ENCODE data around the gene SOX10.
"Not testable (repeated sequence)": the region's sequence is repeated elsewhere in the genome, so short reads cannot be mapped to it uniquely, and the experiment has no call there.

Gene SOX10

GRCh38 chr22:37953437-37954179 lies 30.7 kb downstream of the SOX10 start, which contains the start of the genes C22orf23 and POLR2F:
Gene C22orf23 (minus strand): TSS chr22:37953601. CDS start chr22:37953149, 452 bp downstream.
Gene POLR2F (plus strand): TSS chr22:37953699. CDS start chr22:37953788, 89 bp downstream.
- TF ChIP-seq, protein P1, sequence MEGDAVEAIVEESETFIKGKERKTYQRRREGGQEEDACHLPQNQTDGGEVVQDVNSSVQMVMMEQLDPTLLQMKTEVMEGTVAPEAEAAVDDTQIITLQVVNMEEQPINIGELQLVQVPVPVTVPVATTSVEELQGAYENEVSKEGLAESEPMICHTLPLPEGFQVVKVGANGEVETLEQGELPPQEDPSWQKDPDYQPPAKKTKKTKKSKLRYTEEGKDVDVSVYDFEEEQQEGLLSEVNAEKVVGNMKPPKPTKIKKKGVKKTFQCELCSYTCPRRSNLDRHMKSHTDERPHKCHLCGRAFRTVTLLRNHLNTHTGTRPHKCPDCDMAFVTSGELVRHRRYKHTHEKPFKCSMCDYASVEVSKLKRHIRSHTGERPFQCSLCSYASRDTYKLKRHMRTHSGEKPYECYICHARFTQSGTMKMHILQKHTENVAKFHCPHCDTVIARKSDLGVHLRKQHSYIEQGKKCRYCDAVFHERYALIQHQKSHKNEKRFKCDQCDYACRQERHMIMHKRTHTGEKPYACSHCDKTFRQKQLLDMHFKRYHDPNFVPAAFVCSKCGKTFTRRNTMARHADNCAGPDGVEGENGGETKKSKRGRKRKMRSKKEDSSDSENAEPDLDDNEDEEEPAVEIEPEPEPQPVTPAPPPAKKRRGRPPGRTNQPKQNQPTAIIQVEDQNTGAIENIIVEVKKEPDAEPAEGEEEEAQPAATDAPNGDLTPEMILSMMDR (IDR thresholded peaks at IDR 0.05; ENCODE audit: control insufficient read depth, insufficient read depth, low read depth, low read length, missing control alignments), result no peak
- DNase-seq (ENCODE audit: low read depth), result peak; percentile 74

DNA sequence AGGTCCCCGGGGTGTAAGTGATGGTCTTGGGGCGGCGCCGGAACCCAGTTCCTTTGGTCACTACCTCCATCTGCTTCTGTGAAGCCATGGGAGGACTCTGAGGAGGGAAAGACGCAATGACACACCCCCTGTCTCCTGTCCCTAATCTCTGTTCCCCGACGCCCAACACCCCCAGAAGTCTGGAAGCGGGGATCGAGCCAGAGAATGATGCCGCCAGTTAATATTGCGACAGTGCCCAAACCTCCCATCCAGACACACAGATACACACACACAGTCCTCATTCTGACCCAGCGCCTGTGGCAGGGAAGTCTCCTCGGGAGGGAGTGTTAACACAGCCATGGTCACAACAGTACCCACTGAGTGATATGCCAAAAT lies 31.3 kb downstream of the SOX10 start:
- DNase-seq (ENCODE audit: low read depth), result peak; percentile 10
- TF ChIP-seq, protein P1 (IDR thresholded peaks at IDR 0.05; ENCODE audit: control insufficient read depth, insufficient read depth, low read depth, low read length, missing control alignments), result no peak
- H3K4me3 ChIP-seq (ENCODE audit: control insufficient read depth, low read depth, low read length), result peak overlapping the region; percentile 94

More at GRCh38 chr22:37953437-37954179, 30.7 kb downstream of the SOX10 start, which contains the start of the genes C22orf23 and POLR2F:
- H3K4me3 ChIP-seq (ENCODE audit: control insufficient read depth, low read depth, low read length), result peak within 1 kb of the TSS; percentile 94

DNA sequence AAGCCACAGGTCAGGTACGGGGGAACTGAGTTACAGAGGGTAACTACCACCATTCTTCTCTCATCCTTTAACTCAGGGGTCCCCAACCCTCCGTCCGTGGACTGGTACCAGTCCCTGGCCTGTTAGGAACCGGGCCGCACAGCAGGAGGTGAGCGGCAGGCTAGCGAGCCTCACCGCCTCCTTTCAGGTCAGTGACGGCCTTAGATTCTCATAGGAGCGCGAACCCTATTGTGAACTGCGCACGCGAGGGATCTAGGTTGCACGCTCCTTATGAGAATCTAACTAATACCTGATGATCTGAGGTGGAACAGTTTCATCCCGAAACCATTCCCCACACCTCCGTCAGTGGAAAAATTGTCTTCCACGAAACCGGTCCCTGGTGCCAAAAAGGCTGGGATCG lies 31.7 kb downstream of the SOX10 start:
- peak overlapping the region; percentile 94 for H3K4me3 ChIP-seq (ENCODE audit: control insufficient read depth, low read depth, low read length)
- DNase-seq (ENCODE audit: low read depth), result not testable (repeated sequence)

GRCh38 chr22:37951305-37951704 lies 33.0 kb downstream of the SOX10 start:
- DNase-seq (ENCODE audit: low read depth), result no peak
- TF ChIP-seq, protein P1 (IDR thresholded peaks at IDR 0.05; ENCODE audit: control insufficient read depth, insufficient read depth, low read depth, low read length, missing control alignments), result no peak
- H3K4me3 ChIP-seq (ENCODE audit: control insufficient read depth, low read depth, low read length), result no peak overlapping the region

- not testable (repeated sequence) for DNase-seq (ENCODE audit: low read depth); H3K4me3 ChIP-seq (ENCODE audit: control insufficient read depth, low read depth, low read length)
Measured at GRCh38 chr22:37947142-37947795, 37.1 kb downstream of the SOX10 start.

DNA sequence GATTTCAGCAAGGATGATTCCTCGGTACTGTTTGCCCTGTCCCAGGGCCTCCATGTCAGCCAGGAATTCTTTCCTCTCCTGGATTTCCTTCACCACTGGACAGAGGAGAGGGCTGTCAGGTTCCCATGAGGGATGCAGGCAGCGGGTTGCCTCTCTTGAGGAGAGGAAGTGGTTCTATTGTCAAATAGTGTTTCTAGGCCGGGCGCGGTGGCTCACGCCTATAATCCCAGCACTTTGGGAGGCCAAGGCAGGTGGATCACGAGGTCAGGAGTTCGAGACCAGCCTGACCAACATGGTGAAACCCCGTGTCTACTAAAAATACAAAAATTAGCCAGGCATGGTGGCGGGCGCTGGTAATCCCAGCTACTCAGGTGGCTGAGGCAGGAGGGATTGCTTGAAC lies 39.9 kb downstream of the SOX10 start:
- not testable (repeated sequence) for H3K4me3 ChIP-seq (ENCODE audit: control insufficient read depth, low read depth, low read length); DNase-seq (ENCODE audit: low read depth)

DNA sequence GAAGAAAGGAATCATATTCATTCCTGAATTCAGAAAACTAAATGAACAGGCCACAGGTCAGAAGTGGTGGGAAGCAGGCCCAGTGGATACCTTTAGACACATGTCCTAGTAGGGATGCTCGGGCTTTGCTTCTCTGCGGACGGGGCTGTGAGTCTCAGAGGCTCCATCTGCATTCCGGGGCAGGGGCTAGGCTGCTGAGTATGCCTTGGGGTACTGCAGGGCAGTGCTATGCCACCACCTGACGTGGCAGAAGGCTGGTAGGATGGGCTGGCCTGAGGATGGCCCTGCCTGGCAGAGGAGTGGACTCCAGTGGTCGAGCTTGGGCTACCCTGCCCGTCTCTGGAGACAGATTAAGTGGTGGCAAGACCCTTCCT lies 40.5 kb downstream of the SOX10 start:
- DNase-seq (ENCODE audit: low read depth), result no peak
- TF ChIP-seq, protein P1 (IDR thresholded peaks at IDR 0.05; ENCODE audit: control insufficient read depth, insufficient read depth, low read depth, low read length, missing control alignments), result no peak
- H3K4me3 ChIP-seq (ENCODE audit: control insufficient read depth, low read depth, low read length), result no peak overlapping the region

GRCh38 chr22:37943136-37943824 lies 41.1 kb downstream of the SOX10 start:
- TF ChIP-seq, protein P1 (IDR thresholded peaks at IDR 0.05; ENCODE audit: control insufficient read depth, insufficient read depth, low read depth, low read length, missing control alignments), result no peak
- DNase-seq (ENCODE audit: low read depth), result no peak

More at GRCh38 chr22:37943136-37943824, 41.1 kb downstream of the SOX10 start:
- no peak overlapping the region for H3K4me3 ChIP-seq (ENCODE audit: control insufficient read depth, low read depth, low read length)
